Activated naive CD4-positive, alpha-beta T cell treated with anti-CD3 and anti-CD28 coated beads, Interleukin-2, amount 50 U/mL, for 72 hours (primary cell): Measurements from ENCODE around the gene YOD1. TPM values are rescaled to one million over a fixed set of nuclear protein-coding genes. Genes with fewer than 3 reads are reported as not detected.

Source experiments
- ATAC-seq, 2 donors: fragments of 150-1000 bp; cut with Tn5 transposase; 2 replicates each; pipeline ENCODE4 v1.10.0; 2021; ENCODE audit warnings: mild to moderate bottlenecking in 2 of 2, moderate library complexity in 2 of 2
- DNase-seq, 2 donors: peaks; one replicate each; pipeline ENCODE4 v3.0.0; 2021 to 2022; ENCODE audit warnings: low spot score in 2 of 2
- H3K27ac Mint-ChIP-seq, 2 donors: one replicate each; pipeline ENCODE4 v1.8.0; 2022; ENCODE audit warnings: mild to moderate bottlenecking in 2 of 2, mixed read lengths in 2 of 2
- H3K36me3 Mint-ChIP-seq, 2 donors: one replicate each; pipeline ENCODE4 v1.8.0; 2022; ENCODE audit warnings: mixed read lengths in 2 of 2
- H3K9me3 Mint-ChIP-seq, 2 donors: one replicate each; pipeline ENCODE4 v1.8.0; 2022; ENCODE audit warnings: mixed read lengths in 2 of 2
- total RNA-seq, 2 donors: library from RNA; stranded (reverse); gene quantifications; one replicate each; pipeline ENCODE4 v1.2.3, GENCODE V29; 2022

Gene YOD1
- total RNA-seq, 2 donors from 2014 or later = 6.6 to 23.4 TPM

GRCh38 chr1:207077470-207078377 lies 26.7 kb upstream of the YOD1 start:
- Mint-ChIP-seq H3K36me3 (no peaks in the 10 kb centered on the region), H3K27ac (no peak overlapping the region), H3K9me3 (no peaks in the 10 kb centered on the region)
- ATAC-seq (peak; percentile 72 to 74), DNase-seq (peak in 1 of 2 donors; percentile 73)

DNA sequence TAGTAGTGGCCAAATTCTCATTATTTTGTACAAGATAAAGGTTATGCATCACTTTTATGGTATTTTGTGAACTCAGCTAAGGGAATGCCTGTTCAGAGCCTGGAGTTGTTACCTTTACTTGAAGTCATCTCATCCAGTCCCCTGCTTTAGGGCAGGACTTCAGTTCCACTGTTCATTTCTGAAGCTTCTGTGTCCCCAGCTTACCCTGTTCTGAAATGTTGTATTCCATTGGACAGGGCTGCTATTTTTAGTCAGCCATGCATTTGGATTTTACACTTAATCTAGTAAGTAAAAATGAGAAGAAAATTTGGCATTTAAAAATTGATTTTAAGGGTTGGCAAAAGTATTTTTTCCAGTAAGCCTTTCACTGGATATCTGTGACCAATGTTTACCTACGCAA lies 26.0 kb upstream of the YOD1 start:
- Mint-ChIP-seq H3K36me3 (no peaks in the 10 kb centered on the region), H3K27ac (no peak overlapping the region), H3K9me3 (no peaks in the 10 kb centered on the region)
- DNase-seq = no peak
- ATAC-seq = no peak

GRCh38 chr1:207076181-207076955 lies 25.4 kb upstream of the YOD1 start:
- H3K27ac Mint-ChIP-seq = no peak overlapping the region
- ATAC-seq = no peak

DNA sequence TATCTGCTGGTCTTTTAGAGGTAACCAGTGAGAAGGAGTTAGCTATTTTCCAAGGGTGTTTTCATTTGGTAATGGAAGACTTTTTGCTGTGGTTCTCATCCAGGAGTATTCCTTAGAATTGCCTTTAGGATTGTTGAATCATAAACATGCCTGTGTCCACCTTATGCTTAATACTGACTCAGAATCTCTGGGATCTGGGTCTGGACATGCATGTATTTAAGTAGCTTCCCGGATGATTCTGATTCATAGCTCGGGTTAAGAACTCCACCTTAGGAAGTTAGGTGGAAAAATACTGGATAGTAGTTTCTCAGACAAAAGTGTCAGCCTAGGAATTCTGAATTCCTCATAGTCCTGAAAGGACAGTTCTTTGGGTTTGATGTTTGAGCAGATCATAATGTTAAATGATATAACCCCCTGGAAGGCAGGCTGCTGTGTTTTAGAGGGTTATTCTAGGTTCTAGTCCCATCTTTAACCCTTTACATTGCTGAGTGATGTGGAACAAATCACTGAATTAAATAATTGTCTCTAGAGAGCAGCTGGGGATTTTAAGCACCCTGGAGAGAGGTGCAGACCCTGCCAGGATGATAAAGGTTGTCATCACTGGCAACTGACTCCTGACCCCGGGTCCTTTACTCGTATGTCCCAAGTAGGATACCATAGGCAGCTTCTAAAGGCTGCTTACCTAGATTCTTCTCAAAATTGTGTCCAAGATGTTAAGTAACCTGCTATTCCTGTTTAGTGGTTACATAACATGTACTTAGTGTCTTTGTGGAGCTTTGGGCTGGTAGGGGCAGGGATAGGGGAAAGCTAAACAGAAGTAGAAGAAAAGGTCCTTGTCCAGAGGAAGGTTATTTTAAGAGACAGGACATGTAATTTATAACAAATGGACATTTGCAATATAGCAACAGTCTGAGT lies 23.2 kb upstream of the YOD1 start:
- DNase-seq = no peak
- no peaks in the 10 kb centered on the region for H3K9me3 Mint-ChIP-seq
- H3K36me3 Mint-ChIP-seq = peaks cover 0 to 2% of the 10 kb centered on the region in 2 donors
- H3K27ac Mint-ChIP-seq = no peak overlapping the region
- no peak for ATAC-seq

More at GRCh38 chr1:207076181-207076955, 25.4 kb upstream of the YOD1 start:
- Mint-ChIP-seq H3K36me3 (no peaks in the 10 kb centered on the region), H3K9me3 (no peaks in the 10 kb centered on the region)
- no peak for DNase-seq

DNA sequence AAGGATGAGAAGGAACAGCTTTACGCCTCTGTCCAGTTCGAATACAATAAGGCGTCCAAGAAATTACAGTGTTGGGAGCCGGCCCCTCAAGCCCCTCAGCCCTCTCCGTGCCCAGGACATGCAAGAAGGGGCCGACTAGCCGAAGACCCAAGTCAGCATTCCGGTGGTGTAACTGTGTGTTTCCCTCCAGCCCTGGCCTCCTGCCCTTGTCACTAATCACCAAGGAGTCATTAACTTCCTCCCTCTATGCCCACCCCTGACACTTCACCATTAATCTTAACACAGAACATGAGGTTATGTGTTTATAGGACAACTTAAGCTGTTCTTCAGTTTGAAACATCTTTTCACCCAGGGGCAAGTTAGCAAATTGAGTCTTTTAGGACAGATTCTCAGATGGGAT lies 21.2 kb upstream of the YOD1 start:
- peaks cover 4 to 7% of the 10 kb centered on the region in 2 donors for H3K36me3 Mint-ChIP-seq
- ATAC-seq = no peak

GRCh38 chr1:207071426-207071825 lies 20.4 kb upstream of the YOD1 start:
- peaks cover 5 to 7% of the 10 kb centered on the region in 2 donors for H3K36me3 Mint-ChIP-seq

More for the DNA sequence above, 21.2 kb upstream of the YOD1 start:
- Mint-ChIP-seq H3K27ac (no peak overlapping the region), H3K9me3 (no peaks in the 10 kb centered on the region)
- no peak for DNase-seq

GRCh38 chr1:207070811-207071210 lies 19.8 kb upstream of the YOD1 start:
- Mint-ChIP-seq H3K27ac (peak overlapping the region in 1 of 2 donors; percentile 36), H3K9me3 (no peaks in the 10 kb centered on the region), H3K36me3 (peaks cover 5 to 7% of the 10 kb centered on the region in 2 donors)
- no peak for DNase-seq
- ATAC-seq = peak in 1 of 2 donors; percentile 58

More at GRCh38 chr1:207071426-207071825, 20.4 kb upstream of the YOD1 start:
- no peaks in the 10 kb centered on the region for H3K9me3 Mint-ChIP-seq
- no peak for ATAC-seq
- H3K27ac Mint-ChIP-seq = peak overlapping the region in 1 of 2 donors; percentile 36
- no peak for DNase-seq

DNA sequence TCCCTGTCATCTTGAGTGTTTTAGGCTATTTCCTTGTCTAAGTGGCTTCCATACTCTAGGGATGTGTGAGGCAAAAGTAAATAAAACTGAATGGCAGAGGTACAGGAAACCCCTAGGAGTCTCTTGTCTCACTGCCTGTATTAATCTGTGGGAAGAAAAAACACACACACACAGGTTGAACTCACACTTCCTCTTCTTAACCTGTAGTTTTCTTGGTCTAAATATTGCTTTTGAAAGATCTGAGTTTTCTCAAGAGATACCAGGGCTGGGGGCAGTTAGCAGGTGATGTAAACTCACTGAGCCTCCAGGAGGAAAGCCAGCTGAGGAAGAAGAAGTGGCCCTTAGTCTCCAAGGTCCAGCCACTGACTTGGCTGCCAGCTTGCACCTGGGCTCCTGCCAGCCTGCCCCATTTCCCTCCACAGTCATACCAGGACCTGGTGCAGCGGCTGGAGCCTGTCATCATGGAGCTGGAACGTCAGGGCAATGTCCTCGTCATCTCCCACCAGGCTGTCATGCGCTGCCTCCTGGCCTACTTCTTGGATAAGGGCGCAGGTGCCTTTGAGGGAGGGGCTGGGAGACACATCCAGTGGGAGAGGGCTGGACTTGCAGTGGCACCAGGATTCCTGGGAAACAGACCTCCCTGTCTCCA lies 19.0 kb upstream of the YOD1 start:
- Mint-ChIP-seq H3K36me3 (peaks cover 5 to 7% of the 10 kb centered on the region in 2 donors), H3K27ac (peak overlapping the region in 1 of 2 donors; percentile 17), H3K9me3 (no peaks in the 10 kb centered on the region)
- DNase-seq (no peak), ATAC-seq (no peak)

- Mint-ChIP-seq H3K36me3 (peaks cover 5 to 7% of the 10 kb centered on the region in 2 donors), H3K27ac (peak overlapping the region; percentile 17 to 86), H3K9me3 (no peaks in the 10 kb centered on the region)
- DNase-seq = no peak
- ATAC-seq = peak; percentile 87 to 94
Observed at GRCh38 chr1:207069061-207069460, 18.1 kb upstream of the YOD1 start.

- H3K27ac Mint-ChIP-seq = no peak overlapping the region
- DNase-seq (no peak), ATAC-seq (no peak)
Observed at GRCh38 chr1:207067665-207068064, 16.7 kb upstream of the YOD1 start.

GRCh38 chr1:207067185-207067584 lies 16.2 kb upstream of the YOD1 start:
- DNase-seq = no peak
- no peak for ATAC-seq

More at GRCh38 chr1:207067665-207068064, 16.7 kb upstream of the YOD1 start:
- Mint-ChIP-seq H3K36me3 (peaks cover 5 to 7% of the 10 kb centered on the region in 2 donors), H3K9me3 (no peaks in the 10 kb centered on the region)

GRCh38 chr1:207064561-207064960 lies 13.6 kb upstream of the YOD1 start:
- H3K27ac Mint-ChIP-seq = no peak overlapping the region
- DNase-seq (no peak), ATAC-seq (no peak)
- peaks cover 7 to 12% of the 10 kb centered on the region in 2 donors for H3K36me3 Mint-ChIP-seq
- H3K9me3 Mint-ChIP-seq = no peaks in the 10 kb centered on the region

More at GRCh38 chr1:207067185-207067584, 16.2 kb upstream of the YOD1 start:
- no peak overlapping the region for H3K27ac Mint-ChIP-seq
- no peaks in the 10 kb centered on the region for H3K9me3 Mint-ChIP-seq
- peaks cover 7 to 10% of the 10 kb centered on the region in 2 donors for H3K36me3 Mint-ChIP-seq

GRCh38 chr1:207063014-207063413 lies 12.0 kb upstream of the YOD1 start:
- peaks cover 0 to 12% of the 10 kb centered on the region in 2 donors for H3K36me3 Mint-ChIP-seq
- DNase-seq = no peak
- H3K9me3 Mint-ChIP-seq = no peaks in the 10 kb centered on the region
- H3K27ac Mint-ChIP-seq = peak overlapping the region in 1 of 2 donors; percentile 39
- no peak for ATAC-seq

- no peaks in the 10 kb centered on the region for H3K9me3 Mint-ChIP-seq
- H3K36me3 Mint-ChIP-seq = peaks cover 0 to 7% of the 10 kb centered on the region in 2 donors
- DNase-seq (no peak), ATAC-seq (no peak)
- H3K27ac Mint-ChIP-seq = no peak overlapping the region
Observed at GRCh38 chr1:207062058-207062457, 11.1 kb upstream of the YOD1 start.

DNA sequence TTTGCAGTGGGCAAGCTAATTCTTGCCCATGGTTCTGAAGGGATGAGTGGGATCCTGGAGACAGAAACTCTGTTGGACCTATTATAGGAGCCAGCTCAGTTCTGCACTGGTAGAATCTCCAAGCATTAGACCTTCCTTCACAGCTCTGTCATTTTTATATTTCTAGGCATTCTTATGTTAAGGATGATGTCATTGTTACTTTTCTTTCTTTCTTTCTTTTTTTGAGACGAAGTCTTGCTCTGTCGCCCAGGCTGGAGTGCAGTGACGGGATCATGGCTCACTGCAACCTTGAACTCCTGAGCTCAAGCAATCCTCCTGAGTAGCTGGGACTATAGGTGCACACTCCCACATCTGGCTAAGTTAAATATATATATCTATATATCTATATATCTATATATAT lies 9.6 kb upstream of the YOD1 start:
- Mint-ChIP-seq H3K36me3 (peaks cover 0 to 7% of the 10 kb centered on the region in 2 donors), H3K27ac (no peak overlapping the region), H3K9me3 (no peaks in the 10 kb centered on the region)
- DNase-seq (no peak), ATAC-seq (no peak)

GRCh38 chr1:207059881-207060280 lies 8.9 kb upstream of the YOD1 start:
- peaks cover 0 to 7% of the 10 kb centered on the region in 2 donors for H3K36me3 Mint-ChIP-seq
- no peak for DNase-seq
- no peak for ATAC-seq
- H3K27ac Mint-ChIP-seq = no peak overlapping the region
- H3K9me3 Mint-ChIP-seq = no peaks in the 10 kb centered on the region
